Stimulated activated CD8-positive, alpha-beta memory T cell treated with anti-CD3 and anti-CD28 coated beads, Interleukin-7, amount 100 ng/mL, for 1 hour (primary cell): ENCODE measurements around the gene LPP.

ENCODE experiments used
- DNase-seq, 2 donors: peaks; one replicate each; pipeline ENCODE4 v3.0.0-alpha.2; 2020; ENCODE audit warnings: low read depth in 2 of 2

The LPP gene

GRCh38 chr3:188299068-188299467 lies 145.1 kb downstream of the LPP start:
- no peak for DNase-seq

GRCh38 chr3:188299708-188300107 lies 145.8 kb downstream of the LPP start:
- no peak for DNase-seq

DNA sequence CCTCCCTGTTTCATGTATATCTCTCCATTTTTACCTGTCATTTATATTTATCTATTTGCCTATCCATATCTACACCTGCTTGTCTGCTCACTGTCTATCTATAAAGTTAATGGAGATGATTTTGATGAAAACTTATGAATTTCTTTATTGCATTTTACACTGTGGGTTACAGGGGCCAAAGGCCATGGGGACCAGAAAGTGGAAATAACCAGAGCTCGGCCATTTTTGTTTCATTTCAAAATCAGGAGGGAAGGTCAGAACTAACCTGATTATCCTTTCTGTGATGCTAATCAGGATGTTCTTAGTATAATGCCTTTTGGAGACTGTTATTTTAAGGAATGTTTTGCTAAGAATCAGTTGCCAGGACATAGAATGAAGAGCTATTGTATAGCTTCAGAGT lies 147.2 kb downstream of the LPP start:
- no peak for DNase-seq

DNA sequence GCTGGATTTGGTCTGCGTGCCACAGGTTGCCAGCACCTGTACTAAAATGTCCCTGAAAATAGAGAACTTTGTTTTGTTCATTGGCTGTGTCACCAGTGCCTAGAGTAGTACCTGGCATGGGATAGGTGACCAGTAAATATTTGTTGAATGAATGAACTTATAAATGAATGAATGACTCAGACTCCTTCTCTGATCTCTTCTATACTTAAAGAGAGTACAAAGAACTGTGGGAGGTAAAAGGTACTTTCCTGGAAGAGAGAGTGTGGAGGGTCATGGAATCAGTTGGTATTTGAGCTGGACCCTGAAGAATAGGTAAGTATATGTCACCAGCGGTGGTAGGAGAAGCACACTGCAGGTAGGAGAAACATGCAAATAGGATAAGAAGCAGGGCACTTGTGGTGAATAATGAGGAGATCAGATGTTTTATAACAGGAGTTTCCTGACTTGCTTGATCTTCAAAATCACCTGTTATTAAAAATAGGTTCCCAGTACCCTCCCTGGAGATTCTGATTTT lies 149.4 kb downstream of the LPP start:
- DNase-seq: no peak

DNA sequence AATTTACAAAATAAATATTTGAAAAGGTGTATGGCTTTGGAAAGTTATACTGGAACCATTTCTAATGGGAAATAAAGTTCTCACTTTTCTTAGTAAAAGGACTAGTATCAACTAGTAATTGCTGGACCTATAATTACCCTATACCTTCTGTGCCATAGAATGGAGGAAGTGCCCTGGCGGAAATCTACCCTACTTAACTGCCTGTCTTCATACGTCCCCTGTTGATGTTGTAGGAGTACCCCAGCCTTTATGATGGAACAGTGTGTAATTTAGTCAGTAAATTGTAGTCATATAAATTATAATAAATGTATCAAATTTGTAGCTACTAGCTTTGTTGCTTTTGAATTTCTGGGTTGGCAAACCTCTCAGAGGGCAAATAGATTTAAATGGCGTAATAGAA lies 149.9 kb downstream of the LPP start:
- no peak for DNase-seq

GRCh38 chr3:188304501-188304900 lies 150.5 kb downstream of the LPP start:
- DNase-seq: no peak

- no peak for DNase-seq
Observed at GRCh38 chr3:188305220-188305619, 151.3 kb downstream of the LPP start.

- no peak for DNase-seq
Observed at GRCh38 chr3:188306435-188307005, 152.6 kb downstream of the LPP start.

DNA sequence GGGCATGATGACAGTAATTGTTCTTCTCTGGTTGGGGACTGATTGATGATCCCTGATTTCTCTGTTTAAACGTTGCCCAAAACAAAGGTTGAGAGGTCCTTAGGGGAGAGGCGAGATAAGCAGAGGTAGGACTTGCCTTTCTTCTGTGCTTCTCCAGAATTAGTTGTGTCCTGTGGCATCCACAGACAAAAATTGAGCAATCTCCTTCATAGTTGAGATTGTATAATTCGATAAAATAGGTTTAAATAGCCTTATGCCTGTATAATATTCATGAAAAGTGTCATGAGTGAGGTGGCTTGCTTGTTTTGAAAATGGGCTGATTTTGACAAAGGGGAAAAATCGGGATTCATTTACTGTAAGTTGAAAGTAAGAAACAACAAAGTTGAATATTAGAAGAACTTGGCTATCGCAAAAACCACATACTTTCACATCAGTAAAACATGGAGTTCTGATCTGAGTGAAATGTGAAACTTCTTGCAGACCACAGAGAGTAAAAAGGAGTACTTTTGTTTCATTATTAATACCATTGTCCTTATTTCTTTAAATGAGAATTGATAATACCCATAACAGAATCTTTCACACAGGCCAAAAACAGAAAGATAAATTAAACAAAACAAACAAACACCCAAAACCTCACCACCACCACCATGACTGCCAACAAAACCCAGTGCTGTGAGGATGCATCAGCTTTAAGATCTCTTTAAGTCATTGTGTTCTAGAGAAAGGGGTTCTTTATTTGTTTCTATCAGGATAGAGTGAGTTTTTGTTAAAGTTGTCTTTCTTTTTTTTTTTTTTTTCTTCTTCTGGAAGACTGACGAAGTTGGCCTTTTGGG lies 155.7 kb downstream of the LPP start:
- DNase-seq: no peak

DNA sequence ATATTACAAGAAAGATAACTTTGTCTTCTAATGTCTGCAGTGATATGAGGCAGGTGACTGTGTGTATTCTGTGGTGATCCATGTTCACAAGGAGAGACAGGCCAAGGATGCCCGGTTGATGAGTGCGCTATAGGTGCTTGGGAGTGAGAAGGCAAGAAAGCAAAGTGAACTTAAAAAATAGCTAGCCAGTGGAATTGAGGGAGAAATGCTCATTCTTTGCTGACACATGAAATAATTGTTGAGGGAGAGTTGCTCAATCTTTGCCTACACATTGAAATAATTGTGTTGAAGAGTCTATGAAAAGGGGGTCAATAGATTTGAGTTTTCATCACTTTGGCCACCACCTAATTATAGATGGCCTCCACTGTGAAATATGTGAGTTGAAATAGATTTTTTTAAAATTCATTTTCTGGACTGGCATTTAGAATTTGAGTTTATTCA lies 156.3 kb downstream of the LPP start:
- DNase-seq: no peak

DNA sequence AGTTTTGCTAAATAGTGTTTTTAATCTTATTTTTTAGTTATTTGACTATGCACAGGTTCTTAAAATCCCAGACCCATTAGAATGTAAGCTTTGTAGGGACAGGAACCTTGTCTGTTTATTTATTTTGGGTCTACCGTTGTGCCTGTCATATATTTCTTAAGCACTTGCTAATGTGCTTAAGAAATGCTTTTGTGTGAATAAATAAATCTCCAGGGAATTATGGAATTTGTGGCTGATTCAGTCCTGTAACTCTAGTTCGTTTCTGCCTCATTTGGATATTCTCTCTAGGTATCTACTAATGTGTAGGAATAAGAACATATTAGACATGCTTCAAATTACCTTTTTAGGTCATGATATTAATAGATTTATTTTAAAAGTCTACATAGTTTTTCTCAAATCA lies 161.6 kb downstream of the LPP start:
- no peak for DNase-seq

DNA sequence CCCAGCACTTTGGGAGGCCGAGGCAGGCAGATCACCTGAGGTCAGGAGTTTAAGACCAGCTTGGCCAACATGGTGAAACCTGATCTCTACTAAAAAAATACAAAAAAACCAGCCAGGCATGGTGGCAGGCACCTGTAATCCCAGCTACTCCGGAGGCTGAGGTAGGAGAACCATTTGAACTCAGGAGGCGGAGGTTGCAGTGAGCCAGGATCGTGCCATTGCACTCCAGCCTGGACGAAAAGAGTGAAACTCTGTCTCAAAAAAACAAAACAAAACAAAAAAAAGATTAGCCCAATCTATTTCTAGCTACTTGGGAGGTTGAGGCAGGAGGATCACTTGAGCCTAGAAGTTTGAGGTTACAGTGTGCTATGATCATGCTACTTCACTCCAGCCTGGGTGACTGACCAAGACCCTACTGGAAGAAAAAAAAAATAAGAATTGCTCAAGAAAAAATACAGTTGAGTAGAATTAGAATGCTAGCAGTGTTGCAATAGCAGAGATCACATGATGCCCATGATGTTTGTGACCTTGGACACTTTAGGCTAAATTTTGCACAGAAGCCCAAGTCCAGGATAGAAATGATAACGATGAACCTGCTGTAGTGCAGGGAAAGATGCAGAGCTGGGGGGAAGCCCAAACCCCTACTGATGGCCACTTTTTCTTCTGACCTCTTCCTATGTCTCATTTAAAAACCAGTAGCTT lies 162.2 kb downstream of the LPP start:
- DNase-seq: no peak

- no peak for DNase-seq
Observed at GRCh38 chr3:188316723-188317070, 162.7 kb downstream of the LPP start.

DNA sequence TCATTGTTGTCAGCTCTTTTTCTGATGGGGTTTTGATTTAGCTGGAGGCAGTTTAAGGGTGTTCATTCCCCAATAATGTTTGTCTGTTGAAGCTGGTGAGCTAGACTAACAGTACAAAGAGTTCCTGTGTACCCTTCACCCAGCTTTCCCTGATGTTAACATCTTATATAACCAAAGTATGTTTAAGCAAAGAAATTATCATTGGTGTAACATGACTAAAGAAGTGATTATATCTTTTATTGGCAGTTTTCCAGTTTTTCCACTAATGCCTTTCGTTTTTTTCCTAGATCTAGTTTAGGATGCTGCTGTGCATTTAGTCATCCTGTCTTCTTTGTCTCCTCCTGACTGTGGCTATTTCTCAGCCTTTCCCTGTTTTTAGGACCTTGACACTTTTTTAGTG lies 165.6 kb downstream of the LPP start:
- no peak for DNase-seq

DNA sequence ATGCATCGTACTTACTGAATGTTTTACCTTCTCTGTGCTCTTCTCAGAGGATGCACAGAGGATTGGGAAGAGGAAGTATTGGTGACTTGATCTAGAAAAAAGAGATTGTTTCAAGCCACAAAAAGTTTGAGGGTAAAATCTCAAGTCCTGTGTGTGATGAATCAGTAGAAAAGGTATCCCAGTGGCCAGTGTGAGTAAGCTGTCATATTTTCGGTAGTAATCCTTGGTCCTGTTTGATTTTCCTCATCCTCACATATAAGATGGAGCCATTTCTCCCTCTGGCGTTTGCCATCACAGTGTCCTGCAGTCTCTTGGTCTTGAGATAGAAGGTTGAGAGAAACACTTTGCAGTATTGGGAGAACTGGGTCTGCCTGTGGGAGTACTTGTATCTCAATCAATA lies 166.8 kb downstream of the LPP start:
- DNase-seq: no peak

DNA sequence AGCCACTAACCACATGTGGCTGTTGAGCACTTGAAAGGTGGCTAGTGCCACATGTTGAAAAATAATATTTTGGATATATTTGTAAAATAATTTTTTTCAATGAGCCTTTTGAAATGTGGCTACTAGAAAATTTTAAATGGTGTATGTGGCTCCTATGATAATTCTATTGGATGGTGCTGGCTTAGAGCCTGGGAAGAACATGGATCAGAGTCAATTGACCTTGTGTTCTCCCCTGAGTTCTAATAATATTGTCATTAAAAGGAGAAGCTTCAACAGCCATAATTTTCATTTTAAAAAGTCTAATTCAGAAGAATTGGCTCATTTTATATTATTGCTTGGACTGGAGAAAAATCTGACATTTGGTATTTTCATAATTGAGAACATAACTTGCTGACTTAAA lies 167.3 kb downstream of the LPP start:
- no peak for DNase-seq

- DNase-seq: no peak
Observed at GRCh38 chr3:188322135-188322887, 168.4 kb downstream of the LPP start.

DNA sequence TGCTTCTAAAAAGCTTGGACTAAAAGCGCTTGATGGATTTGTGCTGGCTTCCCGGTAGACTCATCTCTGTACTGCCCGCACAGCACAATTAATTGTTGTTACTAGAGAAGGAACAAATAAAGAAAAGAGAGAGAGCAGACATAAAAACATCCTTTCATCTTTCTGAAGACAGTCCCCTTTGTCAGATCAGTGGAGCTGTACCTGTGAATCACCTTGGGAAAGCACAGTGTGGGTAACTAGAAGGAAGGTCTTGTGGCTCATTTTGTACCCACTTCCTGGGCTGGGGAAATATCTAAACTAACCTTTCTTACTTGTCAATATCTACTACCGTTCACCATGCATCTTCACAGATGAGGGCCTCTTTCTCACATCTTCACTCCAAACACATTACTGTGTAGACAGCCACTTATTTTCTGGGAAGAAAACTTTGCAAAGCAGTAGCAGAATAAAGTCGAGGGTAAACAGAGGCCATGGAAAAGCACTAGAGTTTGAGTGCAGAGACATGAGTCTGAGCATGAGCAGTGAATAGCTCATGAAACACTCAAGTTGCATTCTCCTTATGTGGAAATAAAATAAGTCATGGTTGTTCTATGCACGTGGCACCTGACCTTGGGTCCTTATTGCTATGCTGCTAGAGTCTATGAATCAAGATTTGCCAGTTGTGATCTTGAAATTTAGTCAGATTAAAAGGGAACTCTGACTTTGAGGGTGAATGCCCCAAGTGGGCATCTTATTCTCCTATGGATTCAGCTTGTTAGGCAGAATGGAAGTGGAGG lies 169.3 kb downstream of the LPP start:
- no peak for DNase-seq

DNA sequence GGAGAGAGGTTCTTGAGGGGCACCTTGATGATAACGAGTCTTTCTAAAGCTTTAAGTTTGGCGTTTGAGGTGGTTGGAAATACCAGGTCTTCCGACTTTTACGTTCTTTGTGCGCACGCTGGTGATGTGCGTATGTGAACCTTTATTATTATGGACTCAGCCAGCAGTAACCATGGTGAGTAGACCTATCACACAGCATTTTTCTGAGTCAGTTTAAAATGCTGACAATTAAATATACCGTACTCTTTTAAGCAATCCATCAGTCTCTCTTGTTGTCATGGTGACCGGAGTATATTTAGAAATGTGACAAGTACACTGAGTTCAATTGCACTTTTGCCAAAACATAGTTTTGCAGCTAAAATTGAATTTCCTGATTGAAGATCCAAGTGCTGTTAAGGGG lies 172.2 kb downstream of the LPP start:
- no peak for DNase-seq

GRCh38 chr3:188326968-188327367 lies 173.0 kb downstream of the LPP start:
- no peak for DNase-seq

DNA sequence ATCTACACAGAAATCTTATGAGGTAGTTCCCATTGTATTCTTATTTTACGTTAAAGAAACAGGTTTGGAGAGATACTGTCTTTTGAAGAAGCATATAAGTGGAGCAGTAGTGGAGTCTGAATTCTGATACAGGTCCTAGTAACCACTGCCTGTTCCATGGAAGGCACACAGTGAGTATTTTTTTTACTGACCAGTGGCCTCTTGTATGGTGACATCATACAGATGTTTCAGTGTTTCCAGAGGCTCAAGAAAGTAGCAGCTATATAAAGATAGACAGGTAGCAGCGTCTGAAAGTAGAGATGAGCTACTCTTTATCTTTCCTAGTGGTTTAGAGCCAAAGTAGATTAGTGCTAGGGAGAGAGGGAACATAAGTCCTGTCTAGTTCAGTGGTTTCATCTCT lies 173.5 kb downstream of the LPP start:
- no peak for DNase-seq
